Measurements from ENCODE around the gene SSC4D. TPM values are rescaled to one million over a fixed set of nuclear protein-coding genes. Genes with fewer than 3 reads are reported as not detected.

Gene SSC4D
- total RNA-seq, 1 donor from 2014 or later = 0.99 TPM

DNA sequence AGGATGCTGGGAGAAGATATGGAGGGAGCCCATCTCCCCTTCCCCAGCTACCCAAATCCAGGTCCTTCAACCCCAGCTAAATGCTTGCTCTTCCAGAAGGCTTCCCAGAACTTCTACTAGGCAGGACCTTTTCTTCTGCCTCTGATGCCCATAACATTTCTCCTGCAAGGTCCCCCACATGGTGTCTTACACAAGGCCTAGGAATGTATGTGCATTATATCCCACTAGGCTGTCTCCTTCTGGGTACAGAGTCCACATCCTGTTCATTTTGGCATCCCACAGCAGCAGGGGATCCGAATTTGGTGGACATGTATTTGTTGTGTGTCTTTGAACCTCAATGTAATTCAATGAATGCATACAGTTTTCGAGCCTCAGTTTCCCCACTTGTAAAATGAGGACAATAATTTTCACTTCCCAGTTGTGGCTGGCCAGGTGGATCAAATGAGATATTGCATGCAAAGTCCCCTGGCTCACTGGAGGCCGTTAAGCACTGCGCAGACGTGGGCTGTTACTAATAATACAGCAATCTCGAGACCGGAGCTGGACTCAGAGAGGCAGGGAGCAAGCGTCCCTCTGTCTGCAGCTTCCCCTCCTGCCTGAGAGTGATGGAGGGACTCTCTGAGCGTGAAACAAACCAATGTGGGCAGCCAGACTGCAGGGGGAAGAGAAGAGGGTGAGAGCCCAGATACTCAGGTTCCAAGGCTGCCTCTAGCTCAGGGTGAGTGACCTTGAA, 32.1 kb downstream of the SSC4D start:
- Histone ChIP-seq H3K4me1 (peaks cover 39% of the 10 kb centered on the region), H3K4me3 (no peak overlapping the region), H3K36me3 (no peaks in the 10 kb centered on the region), H3K27me3 (ENCODE audit: low read depth) (no peaks in the 10 kb centered on the region), H3K27ac (replicated peaks) (peak overlapping the region; percentile 98), H3K9me3 (replicated peaks) (no peaks in the 10 kb centered on the region)
- no peak for DNase-seq
- intact Hi-C loops (cut with micrococcal nuclease) = no loop called here
- TF ChIP-seq, protein P1, sequence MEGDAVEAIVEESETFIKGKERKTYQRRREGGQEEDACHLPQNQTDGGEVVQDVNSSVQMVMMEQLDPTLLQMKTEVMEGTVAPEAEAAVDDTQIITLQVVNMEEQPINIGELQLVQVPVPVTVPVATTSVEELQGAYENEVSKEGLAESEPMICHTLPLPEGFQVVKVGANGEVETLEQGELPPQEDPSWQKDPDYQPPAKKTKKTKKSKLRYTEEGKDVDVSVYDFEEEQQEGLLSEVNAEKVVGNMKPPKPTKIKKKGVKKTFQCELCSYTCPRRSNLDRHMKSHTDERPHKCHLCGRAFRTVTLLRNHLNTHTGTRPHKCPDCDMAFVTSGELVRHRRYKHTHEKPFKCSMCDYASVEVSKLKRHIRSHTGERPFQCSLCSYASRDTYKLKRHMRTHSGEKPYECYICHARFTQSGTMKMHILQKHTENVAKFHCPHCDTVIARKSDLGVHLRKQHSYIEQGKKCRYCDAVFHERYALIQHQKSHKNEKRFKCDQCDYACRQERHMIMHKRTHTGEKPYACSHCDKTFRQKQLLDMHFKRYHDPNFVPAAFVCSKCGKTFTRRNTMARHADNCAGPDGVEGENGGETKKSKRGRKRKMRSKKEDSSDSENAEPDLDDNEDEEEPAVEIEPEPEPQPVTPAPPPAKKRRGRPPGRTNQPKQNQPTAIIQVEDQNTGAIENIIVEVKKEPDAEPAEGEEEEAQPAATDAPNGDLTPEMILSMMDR (IDR thresholded peaks at IDR 0.05; ENCODE audit: borderline replicate concordance) = peak; percentile 17

DNA sequence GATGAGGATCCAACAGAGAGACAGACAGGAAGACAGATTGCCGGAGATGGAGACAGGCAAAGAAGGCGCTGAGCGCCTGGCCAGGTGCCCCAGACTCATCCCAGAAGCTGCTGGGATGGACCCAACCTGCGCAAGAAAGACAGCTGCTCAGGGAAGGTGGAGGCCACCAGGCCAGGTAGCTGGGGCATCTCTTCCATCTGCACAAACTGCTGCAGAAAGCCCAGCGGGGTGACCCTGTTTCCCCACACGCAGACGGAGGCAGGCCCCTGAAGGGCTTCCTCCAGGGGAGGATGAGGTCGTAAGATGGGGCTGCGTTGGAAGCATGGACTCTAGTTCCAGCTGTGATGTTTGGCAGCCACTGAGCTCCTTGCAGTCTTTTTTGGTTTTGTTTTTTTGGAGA, 34.2 kb downstream of the SSC4D start:
- Histone ChIP-seq H3K27me3 (ENCODE audit: low read depth) (no peaks in the 10 kb centered on the region), H3K4me3 (no peak overlapping the region)
- TF ChIP-seq, protein P1 (IDR thresholded peaks at IDR 0.05; ENCODE audit: borderline replicate concordance) = no peak

DNA sequence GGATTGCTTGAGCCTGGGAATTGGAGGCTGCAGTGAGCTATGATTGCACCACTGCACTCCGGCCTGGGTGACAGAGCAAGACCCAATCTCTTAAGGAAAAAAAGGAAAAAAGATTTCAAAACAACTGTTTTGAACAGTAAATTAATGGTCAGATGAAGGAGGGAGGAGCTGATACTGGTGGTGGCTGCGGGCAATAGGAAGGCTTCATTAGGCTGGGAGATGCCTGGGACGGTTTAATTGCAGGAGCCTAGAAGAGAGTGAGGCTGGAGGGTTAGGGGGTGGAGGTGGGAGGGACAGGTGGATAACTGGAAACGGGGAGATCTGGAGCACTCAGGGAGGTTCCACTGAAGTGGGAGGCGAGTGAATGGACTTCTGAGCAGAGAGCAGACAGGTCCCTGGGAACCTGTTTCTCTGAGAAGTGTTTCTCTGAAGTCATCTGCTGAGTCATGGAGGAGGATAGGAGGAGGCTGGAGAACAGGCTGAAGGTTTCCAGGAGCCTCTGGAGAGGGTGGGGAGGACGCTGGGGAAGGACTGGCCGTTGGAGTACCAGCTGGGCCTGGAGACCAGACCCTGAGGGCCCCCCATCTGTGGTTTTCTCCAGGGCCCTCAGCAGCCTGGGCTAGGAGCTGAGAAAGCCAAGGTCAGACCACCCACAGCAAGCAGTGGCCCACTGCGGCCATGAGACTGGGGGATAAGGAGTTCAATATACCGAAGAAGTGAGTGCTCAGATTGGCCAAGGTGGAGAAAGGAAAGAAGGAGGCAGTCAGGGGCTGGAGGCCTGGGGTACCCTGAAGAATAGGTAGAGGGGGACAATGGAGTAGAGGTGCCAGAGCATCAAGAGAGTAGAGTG, 36.3 kb downstream of the SSC4D start:
- intact Hi-C loops (cut with micrococcal nuclease) = no loop called here
- TF ChIP-seq, protein P1 (IDR thresholded peaks at IDR 0.05; ENCODE audit: borderline replicate concordance) = no peak

More for the DNA sequence above, 34.2 kb downstream of the SSC4D start:
- no peak for DNase-seq
- intact Hi-C loops (cut with micrococcal nuclease) = no loop called here
- Histone ChIP-seq H3K9me3 (replicated peaks) (no peaks in the 10 kb centered on the region), H3K4me1 (peaks cover 28% of the 10 kb centered on the region), H3K27ac (replicated peaks) (no peak overlapping the region), H3K36me3 (no peaks in the 10 kb centered on the region)

DNA sequence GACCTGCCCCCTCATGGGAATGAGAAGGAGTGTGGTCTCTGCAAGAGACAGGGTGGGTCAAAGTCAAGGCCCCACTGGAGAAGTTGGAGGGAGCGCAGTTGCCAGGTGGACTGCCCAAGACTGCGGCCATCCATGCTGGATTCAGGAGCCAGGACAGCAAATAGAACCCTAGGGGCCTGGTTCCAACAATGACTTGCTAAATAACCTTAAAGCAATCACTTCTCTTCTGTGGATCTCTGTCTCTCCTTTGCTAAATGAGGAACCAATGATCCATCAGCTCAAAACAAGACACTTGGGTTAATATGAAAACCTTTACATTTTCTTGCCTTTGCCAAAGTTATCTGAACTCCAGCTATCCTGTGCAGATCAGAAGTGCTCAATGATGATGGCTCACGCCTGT, 38.1 kb downstream of the SSC4D start:
- intact Hi-C loops (cut with micrococcal nuclease) = no loop called here
- no peak overlapping the region for H3K27ac ChIP-seq (replicated peaks)
- no peaks in the 10 kb centered on the region for H3K36me3 ChIP-seq
- H3K27me3 ChIP-seq (ENCODE audit: low read depth) = no peaks in the 10 kb centered on the region
- TF ChIP-seq, protein P1 (IDR thresholded peaks at IDR 0.05; ENCODE audit: borderline replicate concordance) = no peak
- H3K4me1 ChIP-seq = peaks cover 4% of the 10 kb centered on the region
- no peak overlapping the region for H3K4me3 ChIP-seq
- no peak for DNase-seq
- no peaks in the 10 kb centered on the region for H3K9me3 ChIP-seq (replicated peaks)

More for the DNA sequence above, 36.3 kb downstream of the SSC4D start:
- no peaks in the 10 kb centered on the region for H3K27me3 ChIP-seq (ENCODE audit: low read depth)
- no peaks in the 10 kb centered on the region for H3K36me3 ChIP-seq
- no peak overlapping the region for H3K4me3 ChIP-seq
- no peak overlapping the region for H3K27ac ChIP-seq (replicated peaks)
- H3K4me1 ChIP-seq = peaks cover 12% of the 10 kb centered on the region
- no peak for DNase-seq
- no peaks in the 10 kb centered on the region for H3K9me3 ChIP-seq (replicated peaks)

DNA sequence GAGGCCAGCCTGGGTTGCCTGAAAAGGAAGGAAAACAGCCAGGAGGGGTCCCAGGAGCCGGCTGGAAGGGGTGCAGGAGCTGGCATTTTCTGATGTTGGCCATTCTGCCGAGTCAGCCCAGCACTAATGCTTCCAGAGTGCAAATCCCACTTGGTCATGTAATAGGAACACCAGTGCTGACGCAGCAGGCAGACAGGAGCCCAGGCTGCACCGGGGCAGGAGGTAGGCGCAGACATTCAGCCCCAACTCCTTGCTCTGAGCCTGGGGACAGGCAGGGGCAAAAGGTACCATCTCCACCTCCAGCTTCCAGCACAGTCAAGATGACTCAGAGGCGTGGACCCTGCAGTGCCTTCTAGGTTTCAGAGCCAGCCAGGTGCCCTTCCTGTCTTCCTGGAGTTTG, 40.5 kb downstream of the SSC4D start:
- intact Hi-C loops (cut with micrococcal nuclease) = no loop called here
- H3K9me3 ChIP-seq (replicated peaks) = no peaks in the 10 kb centered on the region
- no peak for DNase-seq
- H3K4me1 ChIP-seq = peaks cover 28% of the 10 kb centered on the region
- TF ChIP-seq, protein P1 (IDR thresholded peaks at IDR 0.05; ENCODE audit: borderline replicate concordance) = no peak
- no peak overlapping the region for H3K27ac ChIP-seq (replicated peaks)
- H3K36me3 ChIP-seq = no peaks in the 10 kb centered on the region
- H3K4me3 ChIP-seq = no peak overlapping the region
- H3K27me3 ChIP-seq (ENCODE audit: low read depth) = no peaks in the 10 kb centered on the region

All from left ventricle myocardium inferior (tissue), 1 donor.